Body of pancreas (tissue), 4 donors: ENCODE data around the gene ROBO1.

Experiments used
- POLR2A ChIP-seq, 3 donors: fragments of 450-650 bp; IDR thresholded peaks; one replicate each; pipeline ENCODE4 v1.6.1; 2016; ENCODE audit warnings: antibody characterized with exemption in 3 of 3, mild to moderate bottlenecking in 2 of 3
- TF ChIP-seq, protein P1 (sequence below), 7 experiments: fragments of 450-650 bp in 4 of 7; fragments of 200-600 bp in 3 of 7; sonication (generic) in 3 of 7; IDR thresholded peaks; one replicate each; pipeline ENCODE4 v1.5.1; 2016 to 2019; ENCODE audit warnings: antibody characterized with exemption in 7 of 7

DNA sequence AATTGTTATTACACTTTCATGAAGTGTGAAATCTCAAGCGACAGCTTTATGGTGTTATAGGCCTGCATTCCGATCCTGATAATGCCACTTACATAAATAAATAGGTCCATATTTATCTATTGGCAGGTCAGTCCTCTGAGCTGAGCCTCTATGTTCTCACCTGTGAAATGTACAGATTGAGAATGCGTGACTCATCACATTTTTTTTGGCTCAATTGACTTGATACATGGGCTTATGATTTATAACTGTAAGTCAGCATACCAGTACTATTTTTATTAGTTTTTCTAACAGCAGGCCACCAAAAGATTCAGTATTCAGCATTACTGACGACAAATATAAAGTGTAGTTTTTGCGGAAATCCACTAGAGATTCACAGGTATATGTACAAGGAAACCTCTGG, 344.4 kb downstream of the ROBO1 start:
- TF ChIP-seq POLR2A (IDR thresholded peaks at IDR 0.05) = no peak
- TF ChIP-seq, protein P1, sequence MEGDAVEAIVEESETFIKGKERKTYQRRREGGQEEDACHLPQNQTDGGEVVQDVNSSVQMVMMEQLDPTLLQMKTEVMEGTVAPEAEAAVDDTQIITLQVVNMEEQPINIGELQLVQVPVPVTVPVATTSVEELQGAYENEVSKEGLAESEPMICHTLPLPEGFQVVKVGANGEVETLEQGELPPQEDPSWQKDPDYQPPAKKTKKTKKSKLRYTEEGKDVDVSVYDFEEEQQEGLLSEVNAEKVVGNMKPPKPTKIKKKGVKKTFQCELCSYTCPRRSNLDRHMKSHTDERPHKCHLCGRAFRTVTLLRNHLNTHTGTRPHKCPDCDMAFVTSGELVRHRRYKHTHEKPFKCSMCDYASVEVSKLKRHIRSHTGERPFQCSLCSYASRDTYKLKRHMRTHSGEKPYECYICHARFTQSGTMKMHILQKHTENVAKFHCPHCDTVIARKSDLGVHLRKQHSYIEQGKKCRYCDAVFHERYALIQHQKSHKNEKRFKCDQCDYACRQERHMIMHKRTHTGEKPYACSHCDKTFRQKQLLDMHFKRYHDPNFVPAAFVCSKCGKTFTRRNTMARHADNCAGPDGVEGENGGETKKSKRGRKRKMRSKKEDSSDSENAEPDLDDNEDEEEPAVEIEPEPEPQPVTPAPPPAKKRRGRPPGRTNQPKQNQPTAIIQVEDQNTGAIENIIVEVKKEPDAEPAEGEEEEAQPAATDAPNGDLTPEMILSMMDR (IDR thresholded peaks at IDR 0.05) = no peak
